Neuron (in vitro differentiated cells): ENCODE results near the gene FYCO1.

Experiments
- H2AFZ ChIP-seq: one replicate; pipeline ENCODE4 v1.6.1; 2013; ENCODE audit warnings: low read depth, mild to moderate bottlenecking, inconsistent platforms, low read length, moderate library complexity
- H3K27me3 ChIP-seq: one replicate; pipeline ENCODE4 v1.6.1; 2013; ENCODE audit warnings: low read length; ENCODE audit not compliant: insufficient read depth
- H3K36me3 ChIP-seq: one replicate; pipeline ENCODE4 v1.6.1; 2013; ENCODE audit warnings: low read length; ENCODE audit not compliant: insufficient read depth
- H3K4me1 ChIP-seq: one replicate; pipeline ENCODE4 v1.6.1; 2013; ENCODE audit warnings: low read length; ENCODE audit not compliant: insufficient read depth
- H3K4me3 ChIP-seq: 2 replicates; pipeline ENCODE4 v1.5.1; 2013; ENCODE audit warnings: mild to moderate bottlenecking, low read length, moderate library complexity
- H3K9me3 ChIP-seq: one replicate; pipeline ENCODE4 v1.6.1; 2013; ENCODE audit warnings: low read length

Gene FYCO1

GRCh38 chr3:45986303-45986982, 9.2 kb downstream of the FYCO1 start:
- peaks cover 33% of the 10 kb centered on the region for H3K36me3 ChIP-seq
- H3K9me3 ChIP-seq, result no peaks in the 10 kb centered on the region
- H2AFZ ChIP-seq, result no peak overlapping the region
- no peak overlapping the region for H3K4me3 ChIP-seq
- peaks cover 9% of the 10 kb centered on the region for H3K4me1 ChIP-seq
- no peaks in the 10 kb centered on the region for H3K27me3 ChIP-seq

GRCh38 chr3:45985532-45986302, 9.9 kb downstream of the FYCO1 start:
- peaks cover 9% of the 10 kb centered on the region for H3K4me1 ChIP-seq

GRCh38 chr3:45984331-45985312, 11.0 kb downstream of the FYCO1 start:
- Histone ChIP-seq H3K9me3 (no peaks in the 10 kb centered on the region), H3K36me3 (peaks cover 43% of the 10 kb centered on the region), H3K27me3 (no peaks in the 10 kb centered on the region), H2AFZ (no peak overlapping the region), H3K4me3 (no peak overlapping the region), H3K4me1 (peaks cover 9% of the 10 kb centered on the region)

More at GRCh38 chr3:45985532-45986302, 9.9 kb downstream of the FYCO1 start:
- Histone ChIP-seq H3K9me3 (no peaks in the 10 kb centered on the region), H3K4me3 (no peak overlapping the region), H2AFZ (no peak overlapping the region), H3K27me3 (no peaks in the 10 kb centered on the region), H3K36me3 (peaks cover 40% of the 10 kb centered on the region)

GRCh38 chr3:45983770-45984169, 11.9 kb downstream of the FYCO1 start:
- H3K4me1 ChIP-seq, result peaks cover 9% of the 10 kb centered on the region
- peaks cover 50% of the 10 kb centered on the region for H3K36me3 ChIP-seq
- H3K4me3 ChIP-seq, result no peak overlapping the region
- no peaks in the 10 kb centered on the region for H3K27me3 ChIP-seq
- no peaks in the 10 kb centered on the region for H3K9me3 ChIP-seq
- no peak overlapping the region for H2AFZ ChIP-seq

- Histone ChIP-seq H2AFZ (no peak overlapping the region), H3K4me1 (no peaks in the 10 kb centered on the region), H3K27me3 (no peaks in the 10 kb centered on the region), H3K36me3 (peaks cover 63% of the 10 kb centered on the region), H3K9me3 (no peaks in the 10 kb centered on the region), H3K4me3 (no peak overlapping the region)
These were observed 14.1 kb downstream of the FYCO1 start for GRCh38 chr3:45981346-45982074.

GRCh38 chr3:45980819-45981218, 14.8 kb downstream of the FYCO1 start:
- Histone ChIP-seq H3K36me3 (peaks cover 63% of the 10 kb centered on the region), H3K9me3 (no peaks in the 10 kb centered on the region), H3K4me3 (no peak overlapping the region), H3K27me3 (no peaks in the 10 kb centered on the region), H3K4me1 (no peaks in the 10 kb centered on the region), H2AFZ (no peak overlapping the region)

- H2AFZ ChIP-seq, result no peak overlapping the region
- H3K27me3 ChIP-seq, result no peaks in the 10 kb centered on the region
- H3K4me1 ChIP-seq, result no peaks in the 10 kb centered on the region
- peaks cover 67% of the 10 kb centered on the region for H3K36me3 ChIP-seq
- no peaks in the 10 kb centered on the region for H3K9me3 ChIP-seq
- H3K4me3 ChIP-seq, result no peak overlapping the region
These were observed 15.3 kb downstream of the FYCO1 start for GRCh38 chr3:45980229-45980813.

- Histone ChIP-seq H3K36me3 (peaks cover 66% of the 10 kb centered on the region), H3K9me3 (no peaks in the 10 kb centered on the region), H3K4me3 (no peak overlapping the region), H3K4me1 (no peaks in the 10 kb centered on the region), H3K27me3 (no peaks in the 10 kb centered on the region), H2AFZ (no peak overlapping the region)
These were observed 16.2 kb downstream of the FYCO1 start for GRCh38 chr3:45979378-45979777.

GRCh38 chr3:45978006-45978761, 17.4 kb downstream of the FYCO1 start:
- Histone ChIP-seq H3K4me1 (no peaks in the 10 kb centered on the region), H3K27me3 (no peaks in the 10 kb centered on the region), H3K4me3 (no peak overlapping the region), H3K9me3 (no peaks in the 10 kb centered on the region), H2AFZ (no peak overlapping the region), H3K36me3 (peaks cover 62% of the 10 kb centered on the region)

GRCh38 chr3:45976191-45977091, 19.2 kb downstream of the FYCO1 start:
- peaks cover 51% of the 10 kb centered on the region for H3K36me3 ChIP-seq
- no peaks in the 10 kb centered on the region for H3K9me3 ChIP-seq
- H3K4me1 ChIP-seq, result no peaks in the 10 kb centered on the region
- H3K4me3 ChIP-seq, result no peak overlapping the region
- no peaks in the 10 kb centered on the region for H3K27me3 ChIP-seq
- H2AFZ ChIP-seq, result no peak overlapping the region

GRCh38 chr3:45975686-45976085, 19.9 kb downstream of the FYCO1 start:
- Histone ChIP-seq H3K9me3 (no peaks in the 10 kb centered on the region), H3K36me3 (peaks cover 44% of the 10 kb centered on the region)

More at GRCh38 chr3:45975686-45976085, 19.9 kb downstream of the FYCO1 start:
- no peaks in the 10 kb centered on the region for H3K27me3 ChIP-seq
- H3K4me1 ChIP-seq, result no peaks in the 10 kb centered on the region
- no peak overlapping the region for H3K4me3 ChIP-seq
- no peak overlapping the region for H2AFZ ChIP-seq
